HCT116 (cell line): ENCODE results near the gene OLFML3. TPM values are rescaled to one million over a fixed set of nuclear protein-coding genes. Genes with fewer than 3 reads are reported as not detected.

Experiments used
- ATAC-seq: fragments of 200-7000 bp; cut with Tn5 transposase; 2 replicates; pipeline ENCODE4 v1.9.1; 2020; ENCODE audit warnings: mild to moderate bottlenecking, moderate library complexity
- BruUV-seq: library from RNA; stranded (reverse); fragments of 400-500 nt; replicated peaks from 2 replicates; lab custom pipeline; 2021; lab: Mats Ljungman, UMichigan
- CTCF ChIA-PET: fragments of 300-600 bp; sonication (Branson Sonifier 250); formaldehyde crosslinking; loops from one replicate; lab custom pipeline; 2021; ENCODE audit warnings: antibody characterized with exemption; lab: Charles Lee
- POLR2A ChIA-PET: fragments of 300-600, 350-600 bp; sonication (Branson Sonifier 250); formaldehyde crosslinking; loops from one replicate; lab custom pipeline; 2021; ENCODE audit warnings: antibody characterized with exemption; lab: Charles Lee
- RAD21 ChIA-PET, 2 experiments: fragments of 300-600 bp; sonication (Branson Sonifier 250); formaldehyde crosslinking; loops; one replicate each; lab custom pipeline; 2023; ENCODE audit warnings: low total read pairs in 2 of 2; ENCODE audit not compliant: uncharacterized antibody in 2 of 2, unreplicated experiment in 2 of 2, low non-redundant PET in 1 of 2; lab: Charles Lee
- DNase-seq: peaks from one replicate; pipeline ENCODE4 v3.0.0-alpha.2; 2010; ENCODE audit warnings: low read depth, low spot score
- H2AFZ ChIP-seq: fragments of 200-600 bp; shearing (Covaris generic), sonication (generic); 2 replicates; pipeline ENCODE4 v1.6.1; 2017; ENCODE audit warnings: low read depth, mixed run types, mixed read lengths, antibody characterized with exemption, low read length; ENCODE audit not compliant: poor library complexity, severe bottlenecking
- H3K27ac ChIP-seq: 2 replicates; pipeline ENCODE4 v1.5.1; 2012; ENCODE audit warnings: low read depth, low read length
- H3K27me3 ChIP-seq: fragments of 200-600 bp; sonication (generic); 2 replicates; pipeline ENCODE4 v1.6.1; 2016; ENCODE audit warnings: mixed run types, low read length, mixed read lengths; ENCODE audit not compliant: insufficient read depth
- H3K36me3 ChIP-seq, 2 experiments: fragments of 200-500 bp in 1 of 2; fragments of 200-600 bp in 1 of 2; sonication (Bioruptor generic) in 1 of 2; sonication (generic) in 1 of 2; 2 replicates each; pipeline versions ENCODE4 v1.5.1 to v1.6.1; 2014 to 2016; ENCODE audit warnings: low read length in 2 of 2, inconsistent platforms in 1 of 2, mixed read lengths in 1 of 2, mixed run types in 1 of 2; ENCODE audit not compliant: insufficient read depth in 2 of 2, control insufficient read depth in 1 of 2
- H3K4me1 ChIP-seq, 2 experiments: fragments of 200-600 bp in 1 of 2; sonication (generic) in 1 of 2; 2 replicates each; pipeline versions ENCODE4 v1.5.1 to v1.6.1; 2012 to 2017; ENCODE audit warnings: low read length in 2 of 2, inconsistent platforms in 1 of 2, mild to moderate bottlenecking in 1 of 2, mixed read lengths in 1 of 2, mixed run types in 1 of 2, moderate library complexity in 1 of 2; ENCODE audit not compliant: insufficient read depth in 2 of 2, control insufficient read depth in 1 of 2
- H3K4me2 ChIP-seq: fragments of 200-600 bp; sonication (generic); 2 replicates; pipeline ENCODE4 v1.6.1; 2017; ENCODE audit warnings: mixed run types, low read length, mixed read lengths
- H3K4me3 ChIP-seq, 2 experiments: fragments of 200-600 bp in 1 of 2; sonication (generic) in 1 of 2; replicated peaks in 1 of 2; 2 replicates each; pipeline ENCODE4 v1.5.1; 2011 to 2016; ENCODE audit warnings: low read length in 2 of 2, control low read depth in 1 of 2, low read depth in 1 of 2, mild to moderate bottlenecking in 1 of 2, mixed read lengths in 1 of 2, mixed run types in 1 of 2
- H3K79me2 ChIP-seq: fragments of 200-600 bp; sonication (generic); 2 replicates; pipeline ENCODE4 v1.6.1; 2017; ENCODE audit warnings: mild to moderate bottlenecking, mixed run types, low read length, moderate library complexity, mixed read lengths; ENCODE audit not compliant: insufficient read depth
- H3K9ac ChIP-seq: fragments of 200-600 bp; sonication (generic); 2 replicates; pipeline ENCODE4 v1.6.1; 2016; ENCODE audit warnings: low read length, mixed read lengths
- H3K9me2 ChIP-seq: fragments of 200-600 bp; sonication (generic), shearing (Covaris generic); 2 replicates; pipeline ENCODE4 v1.6.1; 2017; ENCODE audit warnings: mixed run types, mild to moderate bottlenecking, moderate library complexity; ENCODE audit not compliant: insufficient read depth
- H3K9me3 ChIP-seq, 2 experiments: fragments of 200-500 bp in 1 of 2; fragments of 200-600 bp in 1 of 2; sonication (Bioruptor generic) in 1 of 2; sonication (generic) in 1 of 2; 2 replicates each; pipeline ENCODE4 v1.6.1; 2014 to 2017; ENCODE audit warnings: low read length in 2 of 2, mixed read lengths in 2 of 2, inconsistent platforms in 1 of 2, low read depth in 1 of 2, mild to moderate bottlenecking in 1 of 2, mixed run types in 1 of 2, moderate library complexity in 1 of 2; ENCODE audit not compliant: control insufficient read depth in 1 of 2, insufficient read depth in 1 of 2
- H4K20me1 ChIP-seq: fragments of 200-600 bp; sonication (generic), shearing (Covaris generic); 2 replicates; pipeline ENCODE4 v1.6.1; 2017; ENCODE audit warnings: mixed run types, mild to moderate bottlenecking, moderate library complexity; ENCODE audit not compliant: insufficient read depth
- ATF3 ChIP-seq: IDR thresholded peaks from 2 replicates; pipeline ENCODE4 v1.6.1; 2012
- CBX3 ChIP-seq: IDR thresholded peaks from 2 replicates; pipeline ENCODE4 v1.6.1; 2012; ENCODE audit warnings: low read depth
- CEBPB ChIP-seq: IDR thresholded peaks from 2 replicates; pipeline ENCODE4 v1.6.1; 2012; ENCODE audit warnings: low read depth
- CTCF ChIP-seq, 3 experiments: fragments of 200-600 bp in 1 of 3; sonication (generic) in 1 of 3; IDR thresholded peaks in 2 of 3; conservative IDR thresholded peaks in 1 of 3; 2 replicates each; pipeline ENCODE4 v1.5.1; 2012 to 2017; ENCODE audit warnings: low read depth in 2 of 3, low read length in 2 of 3, antibody characterized with exemption in 1 of 3, borderline replicate concordance in 1 of 3, control low read depth in 1 of 3, mild to moderate bottlenecking in 1 of 3, mixed read lengths in 1 of 3, mixed run types in 1 of 3, moderate library complexity in 1 of 3; ENCODE audit not compliant: insufficient read depth in 1 of 3
- EGR1 ChIP-seq: IDR thresholded peaks from 2 replicates; pipeline ENCODE4 v1.6.1; 2012; ENCODE audit warnings: low read depth
- ELF1 ChIP-seq: IDR thresholded peaks from 2 replicates; pipeline ENCODE4 v1.6.1; 2012; ENCODE audit warnings: low read depth, borderline replicate concordance
- EZH2 ChIP-seq: fragments of 200-600 bp; sonication (generic); IDR thresholded peaks from 2 replicates; pipeline ENCODE4 v1.6.1; 2017; ENCODE audit warnings: antibody characterized with exemption, mixed run types
- FOSL1 ChIP-seq: IDR thresholded peaks from 2 replicates; pipeline ENCODE4 v1.6.1; 2012; ENCODE audit warnings: low read depth
- JUND ChIP-seq: IDR thresholded peaks from 2 replicates; pipeline ENCODE4 v1.6.1; 2012
- MAX ChIP-seq: IDR thresholded peaks from 2 replicates; pipeline ENCODE4 v1.6.1; 2012
- POLR2AphosphoS5 ChIP-seq: IDR thresholded peaks from 2 replicates; pipeline ENCODE4 v1.6.1; 2011; ENCODE audit warnings: mild to moderate bottlenecking, low read depth, low read length, moderate library complexity
- RAD21 ChIP-seq: IDR thresholded peaks from 2 replicates; pipeline ENCODE4 v1.6.1; 2012; ENCODE audit warnings: low read depth, mild to moderate bottlenecking
- SIN3A ChIP-seq: IDR thresholded peaks from 2 replicates; pipeline ENCODE4 v1.6.1; 2012; ENCODE audit warnings: low read depth
- SP1 ChIP-seq: IDR thresholded peaks from 2 replicates; pipeline ENCODE4 v1.6.1; 2012; ENCODE audit warnings: low read depth
- SRF ChIP-seq: IDR thresholded peaks from 2 replicates; pipeline ENCODE4 v1.6.1; 2012; ENCODE audit warnings: low read depth
- TCF7L2 ChIP-seq: IDR thresholded peaks from 2 replicates; pipeline ENCODE4 v1.7.0; 2011; ENCODE audit warnings: borderline replicate concordance, inconsistent platforms; ENCODE audit not compliant: insufficient read depth, insufficient read length; ENCODE audit errors: extremely low read depth
- YY1 ChIP-seq: IDR thresholded peaks from 2 replicates; pipeline ENCODE4 v1.6.1; 2011; ENCODE audit warnings: low read length, low read depth, moderate library complexity, mild to moderate bottlenecking; ENCODE audit not compliant: insufficient replicate concordance; ENCODE audit errors: extremely low read depth
- ZBTB33 ChIP-seq: IDR thresholded peaks from 2 replicates; pipeline ENCODE4 v1.6.1; 2011; ENCODE audit warnings: mild to moderate bottlenecking, low read length, moderate library complexity; ENCODE audit not compliant: insufficient replicate concordance; ENCODE audit errors: extremely low read depth
- ZFX ChIP-seq: fragments of 450-650 bp; IDR thresholded peaks from 2 replicates; pipeline ENCODE4 v1.6.1; 2017
- ZNF274 ChIP-seq: fragments of 200-500 bp; sonication (Bioruptor generic); IDR thresholded peaks from 2 replicates; pipeline ENCODE4 v1.6.1; 2014; ENCODE audit warnings: mild to moderate bottlenecking, low read depth, low read length, inconsistent platforms
- intact Hi-C: fragments of 100-400 bp; cut with micrococcal nuclease; formaldehyde crosslinking; loops from 2 replicates; pipeline ENCODE4 v1.10.0; 2022
- total RNA-seq: library from RNA; stranded (reverse); gene quantifications from one replicate; pipeline ENCODE4 v1.2.1, GENCODE V29; 2021; ENCODE audit not compliant: unreplicated experiment

OLFML3 gene
- total RNA-seq, 1 experiment from 2014 or later, result 0.25 TPM

DNA sequence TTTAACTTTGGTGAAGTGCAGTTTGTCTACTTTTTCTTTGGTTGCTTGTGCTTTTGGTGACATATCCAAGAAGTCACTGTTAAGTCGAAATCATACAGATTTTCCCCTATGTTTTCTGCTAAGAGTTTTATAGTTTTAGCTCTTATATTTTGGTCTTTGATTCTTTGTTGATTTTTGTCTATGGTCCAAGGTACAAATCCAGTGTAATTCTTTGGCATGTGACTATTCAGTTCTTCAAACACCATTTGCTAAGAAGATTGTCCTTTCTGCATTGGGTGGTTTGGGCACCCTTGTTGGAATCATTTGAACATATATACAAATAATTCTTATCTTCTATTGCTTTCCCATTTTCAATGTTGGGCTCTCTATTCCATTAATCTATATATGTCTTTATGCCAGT is 33.9 kb upstream of the OLFML3 start:
- ChIA-PET POLR2A (no interaction called here), CTCF (no interaction called here), RAD21 (no interaction called here)
- H2AFZ ChIP-seq, result no peak overlapping the region
- peaks cover 10 to 11% of the 10 kb centered on the region in 2 experiments; a peak in 3 of 4 replicates for H3K36me3 ChIP-seq
- peaks cover 2 to 3% of the 10 kb centered on the region in 2 experiments; a peak in 1 of 4 replicates for H3K4me1 ChIP-seq
- H3K4me3 ChIP-seq, result no peak overlapping the region
- intact Hi-C loops, result no loop called here
- H3K9me3 ChIP-seq, result no peaks in the 10 kb centered on the region
- no peak for TF ChIP-seq FOSL1
- TF ChIP-seq ZNF274, result no peak
- no peak for TF ChIP-seq YY1
- no peak for TF ChIP-seq CTCF (IDR thresholded peaks at IDR 0.05 in 2 of 3, conservative IDR thresholded peaks at IDR 0.05 in 1 of 3; ENCODE audit: borderline replicate concordance in 1 of 3, insufficient read depth in 1 of 3, low read depth in 2 of 3, low read length in 2 of 3)
- TF ChIP-seq ZBTB33, result no peak
- TF ChIP-seq EGR1, result no peak
- no peak for TF ChIP-seq RAD21
- TF ChIP-seq ZFX, result no peak
- no peak for TF ChIP-seq ELF1
- TF ChIP-seq ATF3, result no peak
- TF ChIP-seq EZH2, result no peak
- no peak for TF ChIP-seq MAX
- no peak for TF ChIP-seq SIN3A
- TF ChIP-seq SP1, result no peak
- no peak for TF ChIP-seq JUND
- TF ChIP-seq POLR2AphosphoS5, result no peak
- no peak for TF ChIP-seq CBX3
- no peak for TF ChIP-seq SRF
- no peak for TF ChIP-seq CEBPB
- no peak for TF ChIP-seq TCF7L2
- H3K27ac ChIP-seq, result no peak overlapping the region
- DNase-seq (no peak), ATAC-seq (no peak)
- H3K4me2 ChIP-seq, result no peak overlapping the region
- BruUV-seq, result no TSS peak
- H3K9me2 ChIP-seq, result no peaks in the 10 kb centered on the region
- H4K20me1 ChIP-seq, result no peaks in the 10 kb centered on the region
- no peak overlapping the region for H3K9ac ChIP-seq
- peaks cover 52% of the 10 kb centered on the region for H3K79me2 ChIP-seq
- H3K27me3 ChIP-seq, result no peaks in the 10 kb centered on the region
